NCI-H510A (cell line): Measurements from ENCODE around the gene AP2M1.
"Not testable (repeated sequence)": the region's sequence is repeated elsewhere in the genome, so short reads cannot be mapped to it uniquely, and the experiment has no call there.

ENCODE experiments used
- DNase-seq: peaks from one replicate; lab custom pipeline; 2025; lab: John Stamatoyannopoulos, UW

Gene AP2M1

DNA sequence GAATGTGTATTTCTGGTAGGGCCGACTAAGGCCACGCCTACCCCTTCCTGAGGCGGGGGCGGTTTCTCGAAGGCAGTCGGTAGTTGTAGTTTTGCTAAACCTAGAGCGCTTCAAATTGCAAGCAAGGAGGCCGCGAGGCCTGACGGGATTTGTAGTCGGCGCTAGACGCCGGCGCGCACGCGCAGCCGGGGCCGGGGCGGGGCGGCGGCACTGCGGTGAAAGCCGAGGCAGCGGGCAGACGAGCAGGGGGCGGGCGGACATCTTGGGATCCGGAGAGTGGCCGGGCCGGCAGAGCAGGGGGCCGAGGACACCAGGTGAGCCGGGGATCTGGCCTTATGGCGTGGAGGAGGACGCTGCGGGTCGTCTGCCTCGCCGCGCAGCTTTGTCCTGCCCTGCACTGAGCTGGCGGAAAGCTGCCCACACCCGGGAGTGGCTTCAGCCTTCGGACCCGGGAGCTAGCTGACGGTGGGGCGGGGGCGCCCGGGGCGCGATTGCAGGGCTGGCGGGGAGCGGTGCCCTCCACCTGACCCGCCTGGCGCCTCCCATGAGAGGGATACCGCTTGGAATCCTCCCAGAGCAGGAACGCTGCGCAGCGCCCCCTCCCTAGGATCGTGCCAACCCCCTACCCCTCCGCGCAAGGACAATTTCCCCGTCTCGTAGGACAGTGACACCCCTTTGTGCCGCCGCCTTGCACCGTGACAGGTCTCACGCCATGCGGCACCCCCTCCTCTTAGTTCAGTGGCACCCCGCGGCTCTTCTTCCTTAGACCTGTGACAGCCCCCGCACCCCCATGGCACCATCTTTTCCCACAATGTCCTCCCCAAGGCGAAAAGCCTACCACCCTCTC lies at the start of gene AP2M1:
TSS of gene AP2M1 (plus strand) at position 210 of the 847 bp plus-strand sequence. CDS start 2,139 bp downstream, outside the sequence.
- DNase-seq = peak; percentile 94

DNA sequence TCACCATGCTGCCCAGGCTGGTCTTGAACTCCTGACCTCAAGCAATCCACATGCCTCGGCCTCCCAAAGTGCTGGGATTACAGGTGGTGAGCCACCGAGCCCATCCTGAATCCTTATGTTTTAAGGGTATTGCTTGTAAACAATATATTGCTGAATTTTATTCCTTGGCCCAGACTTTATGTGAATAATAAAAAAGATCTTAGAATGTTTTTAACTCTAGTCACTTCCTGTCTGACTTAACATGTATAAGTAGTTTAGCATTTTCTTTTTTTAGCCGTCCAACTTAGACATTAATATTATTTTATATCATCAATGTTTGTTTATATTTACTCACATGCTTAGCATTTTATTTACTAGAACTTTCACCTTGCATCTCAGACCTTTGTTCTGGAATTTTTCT lies 48.6 kb upstream of the AP2M1 start:
- DNase-seq = no peak

DNA sequence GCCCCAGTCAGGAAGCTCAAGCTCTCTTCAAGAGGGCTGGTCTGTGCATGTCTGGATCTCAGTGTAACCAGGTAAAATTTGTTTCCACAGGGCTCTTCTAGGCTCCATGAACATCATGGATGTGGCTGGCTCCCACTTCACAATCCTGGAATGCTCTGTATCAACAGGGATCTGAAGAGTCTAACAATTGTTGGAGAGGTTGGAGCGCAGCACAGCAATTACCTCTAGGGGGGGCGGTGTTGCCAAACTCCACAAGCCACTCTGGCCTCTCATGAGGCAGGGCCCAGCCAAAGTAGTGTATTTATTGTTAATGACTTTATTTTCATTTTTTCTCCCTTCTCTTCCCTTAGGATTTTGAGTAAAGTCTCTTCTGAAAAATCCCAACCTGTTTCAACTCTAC lies 45.6 kb upstream of the AP2M1 start:
- peak; percentile 62 for DNase-seq

DNA sequence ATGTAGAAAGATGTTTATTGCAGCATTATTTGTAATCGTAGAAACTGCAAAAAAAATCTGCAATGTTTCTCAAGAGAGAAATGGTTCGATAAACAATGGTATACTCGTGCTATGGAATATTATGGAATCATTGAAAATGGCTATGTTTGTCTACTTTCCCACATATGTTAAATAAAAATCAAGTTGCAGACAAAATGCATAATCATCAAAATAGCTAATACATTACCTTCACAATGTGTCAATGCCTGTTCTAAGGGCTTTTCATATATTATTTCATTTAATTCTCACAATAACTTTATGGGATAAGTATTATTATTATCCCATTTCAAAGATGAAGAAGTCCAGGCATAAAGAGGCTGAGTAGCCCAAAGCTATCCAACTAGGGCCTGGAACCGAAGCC lies 41.7 kb upstream of the AP2M1 start:
- DNase-seq = no peak

DNA sequence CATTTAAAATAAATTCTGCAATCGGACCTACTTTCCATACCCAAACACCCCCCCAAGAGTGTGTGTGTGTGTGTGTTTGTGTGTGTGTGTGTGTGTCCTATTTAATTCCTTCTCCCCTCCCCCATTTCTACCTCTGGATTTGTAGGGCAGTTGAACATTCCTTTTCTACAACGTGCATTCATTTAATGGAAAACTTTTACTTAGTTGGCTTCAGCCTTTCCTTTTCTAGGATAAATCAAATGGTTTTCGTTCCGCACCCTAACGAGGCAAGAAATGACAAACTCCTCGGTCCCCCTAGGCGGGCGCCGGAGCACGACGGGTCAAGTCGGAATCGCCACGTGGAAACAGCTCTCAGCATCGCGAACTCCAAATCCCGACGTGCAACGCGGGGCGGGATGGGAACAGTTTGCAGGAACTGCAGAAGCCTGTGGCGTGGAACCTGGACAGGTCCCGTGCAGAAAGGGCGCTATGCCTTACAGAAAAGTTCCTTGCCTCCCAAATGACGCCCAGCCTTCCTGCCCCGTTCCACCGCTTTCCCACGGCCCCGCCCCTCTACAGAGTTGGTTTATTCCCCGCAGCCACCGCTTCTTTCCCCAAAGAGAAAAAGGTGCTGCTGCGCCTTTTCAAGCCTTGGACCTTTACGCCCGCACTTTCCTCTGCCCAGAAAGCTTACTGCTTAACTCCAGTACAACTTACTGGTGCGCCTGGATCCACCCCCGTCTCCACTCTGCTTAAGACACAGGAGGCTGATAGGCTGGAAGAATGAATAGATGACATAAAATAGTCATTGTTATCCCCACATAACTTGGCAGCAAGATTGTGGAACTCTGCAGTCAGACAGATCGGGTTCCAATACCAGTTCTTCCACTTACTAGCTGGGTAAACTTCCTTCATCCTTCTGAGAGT lies 40.6 kb upstream of the AP2M1 start:
- DNase-seq = peak; percentile 73

DNA sequence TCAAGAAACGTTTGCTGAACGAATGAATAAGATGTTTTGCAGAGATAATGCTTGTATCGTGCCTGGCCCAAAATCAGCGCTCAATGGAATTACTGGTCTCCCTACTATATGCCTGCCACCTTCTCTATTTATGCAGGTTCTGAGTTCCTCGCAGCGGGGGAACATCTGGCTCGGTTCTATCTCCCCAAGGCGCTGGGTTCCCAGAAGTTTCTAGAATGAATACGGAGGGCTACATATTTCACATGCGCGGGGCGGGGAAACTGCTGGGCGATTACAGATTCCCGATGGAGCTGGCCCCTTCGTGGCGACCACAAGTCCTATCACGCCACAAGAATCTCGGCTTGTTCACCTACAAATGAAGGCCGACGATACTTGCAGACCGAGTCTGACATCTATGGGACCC lies 39.9 kb upstream of the AP2M1 start:
- no peak for DNase-seq

DNA sequence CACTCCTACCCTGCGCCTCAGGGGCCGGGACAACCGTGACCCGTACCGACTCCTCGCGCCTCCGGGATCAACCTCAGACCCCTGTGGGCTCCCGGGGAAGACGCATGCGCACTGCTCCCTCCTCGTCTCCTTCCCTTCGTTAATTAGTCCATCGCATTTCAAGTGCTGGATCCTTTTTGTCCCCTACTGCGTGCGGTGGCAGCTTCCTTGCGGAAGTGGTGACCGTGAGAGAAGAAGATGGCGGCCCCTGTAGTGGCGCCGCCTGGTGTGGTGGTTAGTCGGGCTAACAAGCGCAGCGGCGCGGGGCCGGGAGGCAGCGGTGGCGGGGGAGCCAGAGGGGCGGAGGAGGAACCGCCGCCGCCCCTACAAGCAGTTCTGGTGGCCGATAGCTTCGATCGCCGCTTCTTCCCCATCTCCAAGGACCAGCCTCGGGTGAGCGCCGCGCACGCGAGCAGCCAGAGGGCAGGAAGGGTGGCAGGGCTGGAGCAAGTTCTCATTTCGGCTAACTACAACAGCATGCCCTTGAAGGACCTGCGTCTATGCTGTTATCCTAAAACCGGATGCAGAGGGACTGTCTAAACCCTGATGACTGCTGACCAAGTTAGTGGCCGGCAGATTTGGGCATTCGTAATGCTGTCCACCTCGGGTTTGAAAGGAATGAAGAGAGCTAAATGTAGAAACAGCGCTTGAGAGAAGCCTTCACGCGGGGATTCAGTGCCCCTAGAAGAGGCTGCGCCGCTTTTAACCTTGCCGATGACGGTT lies 39.3 kb upstream of the AP2M1 start, which contains the start of gene EIF2B5:
TSS of gene EIF2B5 (plus strand) at position 210 of the 762 bp plus-strand sequence. CDS start at position 238, 28 bp downstream.
- peak; percentile 90 for DNase-seq

DNA sequence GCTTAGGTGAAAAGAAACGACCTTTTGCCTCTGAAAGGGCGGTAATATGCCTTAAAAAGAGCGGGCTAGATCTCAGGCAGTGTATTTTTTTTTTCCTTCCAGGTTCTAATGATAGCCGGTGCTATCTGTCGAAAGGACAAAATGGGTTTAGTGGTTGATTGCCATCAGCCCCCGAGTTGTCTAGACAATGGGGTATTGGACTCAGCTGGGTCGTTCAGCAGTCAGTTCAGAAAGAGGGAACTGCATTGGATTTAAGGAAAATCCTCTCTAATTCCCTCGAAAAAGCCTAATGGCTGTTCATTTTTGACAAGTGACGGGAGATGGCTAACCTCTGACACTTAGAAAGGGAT lies 38.8 kb upstream of the AP2M1 start:
- no peak for DNase-seq

DNA sequence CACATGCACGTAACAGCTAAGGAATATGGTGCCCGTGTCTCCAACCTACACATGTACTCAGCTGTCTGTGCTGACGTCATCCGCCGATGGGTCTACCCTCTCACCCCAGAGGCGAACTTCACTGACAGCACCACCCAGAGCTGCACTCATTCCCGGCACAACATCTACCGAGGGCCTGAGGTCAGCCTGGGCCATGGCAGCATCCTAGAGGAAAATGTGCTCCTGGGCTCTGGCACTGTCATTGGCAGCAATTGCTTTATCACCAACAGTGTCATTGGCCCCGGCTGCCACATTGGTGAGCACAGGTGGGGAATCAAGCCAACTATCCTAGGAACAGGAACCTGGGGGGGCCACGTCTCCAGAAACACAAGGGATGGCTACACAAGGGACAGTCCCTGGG lies 34.2 kb upstream of the AP2M1 start:
- no peak for DNase-seq

DNA sequence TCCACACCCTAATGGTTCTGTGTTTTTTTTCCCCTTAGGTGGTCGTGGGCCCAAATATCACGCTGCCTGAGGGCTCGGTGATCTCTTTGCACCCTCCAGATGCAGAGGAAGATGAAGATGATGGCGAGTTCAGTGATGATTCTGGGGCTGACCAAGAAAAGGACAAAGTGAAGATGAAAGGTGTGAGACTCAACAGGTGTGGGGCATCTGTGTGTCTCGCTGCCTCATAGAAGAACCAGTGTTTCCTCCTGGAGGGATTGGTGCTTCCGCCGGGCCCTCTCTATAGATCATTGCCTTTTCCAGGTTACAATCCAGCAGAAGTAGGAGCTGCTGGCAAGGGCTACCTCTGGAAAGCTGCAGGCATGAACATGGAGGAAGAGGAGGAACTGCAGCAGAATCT lies 32.5 kb upstream of the AP2M1 start:
- no peak for DNase-seq

DNA sequence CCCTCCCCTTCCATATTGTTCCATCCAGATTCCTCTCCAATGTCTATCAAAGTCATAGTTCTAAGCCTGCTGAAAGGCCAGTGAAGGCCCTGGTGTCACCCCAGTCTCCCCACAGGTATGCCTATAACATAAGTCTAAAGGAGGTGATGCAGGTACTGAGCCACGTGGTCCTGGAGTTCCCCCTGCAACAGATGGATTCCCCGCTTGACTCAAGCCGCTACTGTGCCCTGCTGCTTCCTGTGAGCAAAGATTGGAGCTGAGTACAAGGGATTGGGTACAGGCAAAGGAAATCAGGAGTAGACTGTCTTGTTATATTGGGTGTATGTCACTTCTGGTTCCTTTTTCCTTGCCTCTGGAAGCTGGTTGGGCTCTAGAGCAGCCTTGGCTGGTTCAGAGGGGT lies 31.3 kb upstream of the AP2M1 start:
- no peak for DNase-seq

DNA sequence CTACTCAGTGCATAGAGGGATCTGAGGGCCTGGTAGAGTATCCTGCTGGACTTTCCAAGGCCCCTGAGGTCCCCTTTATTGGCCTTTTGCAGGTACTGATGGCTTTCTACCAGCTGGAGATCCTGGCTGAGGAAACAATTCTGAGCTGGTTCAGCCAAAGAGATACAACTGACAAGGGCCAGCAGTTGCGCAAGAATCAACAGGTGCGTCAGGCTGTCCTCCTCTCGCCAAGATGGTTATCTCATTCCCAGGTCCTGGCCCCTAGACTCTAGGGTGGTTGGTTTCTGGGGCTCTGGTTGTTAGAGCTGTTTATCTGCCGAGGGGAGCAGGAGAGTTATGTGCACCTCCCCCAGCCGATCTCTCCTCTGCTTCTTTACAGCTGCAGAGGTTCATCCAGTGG lies 30.1 kb upstream of the AP2M1 start:
- DNase-seq = no peak

DNA sequence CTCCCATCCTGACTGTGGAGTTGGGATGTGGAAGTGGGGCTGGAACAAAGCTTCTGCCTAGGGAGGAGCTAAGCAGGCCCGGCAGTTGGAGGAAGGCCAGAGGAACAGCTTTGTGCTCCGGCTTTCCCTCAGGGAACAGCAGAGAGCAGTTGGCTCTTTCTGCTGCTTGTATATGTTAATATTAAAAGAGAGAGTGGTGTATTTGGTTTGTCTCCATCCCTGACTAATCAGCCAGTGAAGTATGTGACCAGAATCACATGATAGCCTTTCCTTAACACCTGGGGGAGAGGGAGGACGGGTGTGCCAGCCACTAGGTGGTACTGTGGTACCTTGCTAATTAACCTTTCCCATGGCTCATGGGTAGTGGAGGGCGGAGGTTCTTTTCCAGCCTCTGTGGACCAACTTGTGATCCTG lies 29.5 kb upstream of the AP2M1 start:
- DNase-seq = peak; percentile 38

DNA sequence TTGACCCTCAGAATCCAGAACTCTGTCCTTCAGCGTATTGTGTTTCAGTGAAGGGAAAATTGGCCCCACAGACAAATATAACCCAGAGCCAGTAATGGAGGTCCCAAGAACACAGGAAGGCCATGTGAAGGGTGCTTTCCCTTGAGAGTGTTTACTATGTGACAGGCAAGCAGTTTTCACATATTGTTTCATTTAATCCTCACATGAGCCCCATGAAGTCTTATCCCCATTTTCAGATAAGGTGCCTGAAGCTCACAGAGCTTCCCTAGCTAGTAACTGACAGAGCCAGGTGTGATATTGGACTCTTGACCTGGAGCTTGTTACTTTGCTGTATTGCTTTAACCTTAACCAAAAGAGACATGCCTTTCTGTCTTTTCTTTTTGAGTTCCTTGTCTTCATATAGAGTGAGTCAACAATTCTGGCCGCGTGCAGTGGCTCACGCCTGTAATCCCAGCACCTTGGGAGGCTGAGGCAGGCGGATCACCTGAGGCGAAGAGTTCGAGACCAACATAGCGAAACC lies 28.8 kb upstream of the AP2M1 start:
- DNase-seq = no peak

DNA sequence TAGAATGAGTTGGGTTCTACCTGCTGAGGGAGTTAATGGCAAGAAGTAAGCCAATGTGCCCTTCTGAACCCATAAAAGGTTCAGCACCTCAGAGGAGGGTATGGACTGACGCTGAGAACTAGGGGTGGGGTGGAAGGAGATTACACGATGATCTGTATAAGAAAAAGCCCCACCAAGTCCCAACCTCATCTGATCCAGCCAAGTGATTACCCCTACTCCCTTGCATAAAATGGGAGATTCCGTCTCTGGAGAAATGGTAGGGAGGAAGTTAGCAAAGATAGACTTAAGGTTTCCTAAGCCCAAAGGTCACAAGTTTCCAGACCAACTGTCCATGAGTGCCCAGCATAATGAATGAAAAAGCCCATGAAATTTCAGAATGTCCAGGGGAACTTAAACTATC lies 26.6 kb upstream of the AP2M1 start:
- no peak for DNase-seq

DNA sequence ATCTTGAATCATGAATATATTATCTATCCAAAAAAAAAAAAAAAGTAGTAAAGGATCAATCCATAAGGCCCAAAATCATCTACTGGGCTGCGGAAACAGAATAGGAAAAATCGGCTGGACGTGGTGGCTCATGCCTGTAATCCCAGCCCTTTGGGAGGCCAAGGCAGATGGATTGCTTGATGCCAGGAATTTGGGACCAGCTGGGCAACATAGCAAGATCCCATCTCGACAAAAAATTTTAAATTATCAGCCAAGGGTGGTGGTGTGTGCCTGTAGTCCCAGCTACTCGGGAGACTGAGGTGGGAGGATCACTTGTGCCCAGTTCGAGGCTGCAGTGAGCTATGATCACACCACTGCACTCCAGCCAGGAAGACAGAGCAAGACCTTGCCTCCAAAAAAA lies 25.5 kb upstream of the AP2M1 start:
- no peak for DNase-seq

DNA sequence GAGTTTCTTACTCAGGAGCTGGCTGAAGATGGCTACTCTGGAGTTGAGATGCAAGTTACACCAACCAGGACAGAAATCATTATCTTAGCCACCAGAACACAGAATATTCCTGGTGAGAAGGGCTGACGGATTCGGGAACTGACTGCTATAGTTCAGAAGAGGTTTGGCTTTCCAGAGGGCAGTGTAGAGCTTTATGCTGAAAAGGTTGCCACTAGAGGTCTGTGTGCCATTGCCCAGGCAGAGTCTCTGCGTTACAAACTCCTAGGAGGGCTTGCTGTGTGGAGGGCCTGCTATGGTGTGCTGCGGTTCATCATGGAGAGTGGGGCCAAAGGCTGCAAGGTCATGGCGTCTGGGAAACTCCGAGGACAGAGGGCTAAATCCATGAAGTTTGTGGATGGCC lies 24.9 kb upstream of the AP2M1 start:
- DNase-seq = not testable (repeated sequence)

DNA sequence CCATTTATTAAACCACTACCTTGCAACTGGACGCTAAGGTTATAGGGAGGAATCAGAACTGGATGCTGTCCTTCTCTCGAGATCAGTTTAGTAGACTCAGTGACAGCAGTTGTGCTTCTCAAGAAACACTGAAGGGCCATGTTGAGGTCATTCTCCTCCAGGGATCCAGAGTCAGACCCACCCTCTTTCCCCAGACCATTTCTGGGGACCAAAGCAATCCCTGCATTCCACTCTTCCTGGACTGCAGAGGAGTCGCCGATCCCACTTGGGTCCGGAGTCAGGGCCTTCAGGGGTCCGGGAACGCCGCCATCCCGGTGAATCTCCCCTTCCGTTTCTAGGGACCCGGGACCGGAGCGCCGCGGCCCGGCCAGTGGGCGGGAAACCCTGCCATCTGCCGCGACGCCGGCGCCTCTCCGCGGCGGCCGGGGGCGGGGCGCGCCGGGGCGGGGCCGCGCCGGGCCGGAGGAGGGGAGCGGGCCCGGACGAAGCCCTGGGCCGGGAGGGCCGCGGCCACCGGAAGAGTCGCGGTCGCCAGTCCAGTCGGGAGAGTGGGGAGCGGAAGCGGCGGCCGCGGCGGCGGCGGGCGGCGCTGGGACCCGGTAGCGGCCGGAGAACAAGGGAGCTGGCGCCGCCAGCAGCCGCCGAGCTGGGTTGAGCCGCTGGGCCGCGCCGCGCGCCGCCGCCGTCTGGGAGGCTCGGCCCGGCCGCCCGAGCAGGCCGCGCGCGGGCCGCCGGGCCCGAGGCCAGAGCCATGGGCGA lies 19.6 kb upstream of the AP2M1 start, which contains the start of gene DVL3:
TSS of gene DVL3 (plus strand) at position 493 of the 759 bp plus-strand sequence. CDS start at position 752, 259 bp downstream.
- DNase-seq = peak; percentile 55

DNA sequence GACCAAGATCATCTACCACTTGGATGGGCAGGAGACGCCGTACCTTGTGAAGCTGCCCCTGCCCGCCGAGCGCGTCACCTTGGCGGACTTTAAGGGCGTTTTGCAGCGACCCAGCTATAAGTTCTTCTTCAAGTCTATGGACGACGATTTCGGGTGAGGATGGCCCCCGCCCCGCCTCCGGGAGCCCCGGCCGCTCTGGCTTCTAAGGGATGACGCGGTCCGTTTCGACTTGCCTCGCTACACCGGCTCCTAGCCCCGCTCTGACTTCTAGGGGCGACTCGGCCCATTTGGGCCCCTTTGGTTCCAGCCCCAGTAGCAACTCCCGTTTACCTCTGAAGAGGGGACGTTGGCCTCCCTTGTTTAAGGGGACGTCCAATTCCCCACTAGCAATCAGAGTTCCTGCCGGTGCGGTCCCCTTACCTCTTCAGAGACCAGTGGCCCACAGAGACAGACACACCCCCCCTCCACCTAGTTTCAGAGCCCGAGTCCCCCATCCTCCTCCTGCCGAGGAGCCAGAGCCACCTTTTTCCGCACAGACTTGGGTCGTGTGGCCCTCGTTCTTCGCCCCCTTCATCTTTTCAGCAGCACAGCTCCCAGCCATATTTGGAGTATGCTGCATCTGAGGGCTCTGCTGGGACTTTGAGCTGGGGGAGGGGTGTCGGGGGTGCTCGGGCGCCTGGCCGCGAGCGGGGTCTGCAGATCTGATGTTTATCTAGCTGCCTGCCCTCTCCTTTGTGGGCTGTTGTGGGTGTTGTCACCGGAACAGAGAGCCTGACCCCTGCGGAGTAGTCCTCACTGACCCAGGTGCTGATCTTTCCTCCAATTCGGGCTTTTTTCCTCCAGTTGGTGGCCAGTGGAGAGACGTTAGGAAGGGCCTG lies 18.8 kb upstream of the AP2M1 start:
- DNase-seq = no peak

DNA sequence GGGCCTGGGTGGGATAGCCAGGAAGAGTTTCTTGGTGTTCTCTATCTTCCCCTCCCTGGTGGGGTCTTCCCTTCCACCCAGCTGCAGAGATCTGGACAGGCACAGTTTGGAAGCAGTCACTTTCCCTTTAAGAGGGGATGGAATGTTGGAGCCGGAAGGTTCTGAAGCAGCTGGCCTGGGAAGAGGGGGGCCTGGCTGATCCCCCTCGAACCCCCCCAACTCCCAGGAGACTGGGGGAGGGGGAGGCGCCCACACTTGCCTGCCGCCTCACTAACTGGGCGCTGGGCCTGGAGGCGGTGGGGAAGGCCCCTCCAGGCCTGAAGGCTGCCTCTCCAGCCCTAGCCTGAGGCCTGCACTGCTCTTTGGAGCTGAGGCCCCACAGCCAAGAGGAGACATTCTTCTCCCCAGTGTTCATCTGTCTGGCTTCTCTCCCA lies 18.1 kb upstream of the AP2M1 start:
- DNase-seq = no peak
